ENCODE measurements around the gene IPO11.

- TF ChIP-seq POLR2A (IDR thresholded peaks at IDR 0.05; ENCODE audit: extremely low read depth, insufficient read length) (no peak), MYC (IDR thresholded peaks at IDR 0.05; ENCODE audit: low read depth, low read length) (no peak)
Observed at GRCh38 chr5:62496876-62497275, 84.3 kb downstream of the IPO11 start.
